Measurements from ENCODE around the gene TMOD1. TPM values are rescaled to one million over a fixed set of nuclear protein-coding genes. Genes with fewer than 3 reads are reported as not detected.
"Not testable (repeated sequence)": the region's sequence is repeated elsewhere in the genome, so short reads cannot be mapped to it uniquely, and the experiment has no call there.

TMOD1 gene
- polyA plus RNA-seq, 1 donor: 1.7 TPM

- no peak for DNase-seq
Observed at GRCh38 chr9:97594381-97594921, 93.0 kb downstream of the TMOD1 start.

GRCh38 chr9:97596906-97597305, 95.4 kb downstream of the TMOD1 start:
- no peak for DNase-seq

- DNase-seq: peak; percentile 77
Observed at GRCh38 chr9:97598461-97599288, 97.2 kb downstream of the TMOD1 start.

- DNase-seq: no peak
Observed at GRCh38 chr9:97599314-97599846, 97.9 kb downstream of the TMOD1 start.

GRCh38 chr9:97600531-97601227, 99.2 kb downstream of the TMOD1 start:
- no peak for DNase-seq

GRCh38 chr9:97601228-97601898, 99.9 kb downstream of the TMOD1 start:
- no peak for DNase-seq

GRCh38 chr9:97602430-97602829, 101.0 kb downstream of the TMOD1 start:
- DNase-seq: no peak

- DNase-seq: no peak
Observed at GRCh38 chr9:97604901-97605645, 103.6 kb downstream of the TMOD1 start.

- DNase-seq: peak; percentile 46
Observed at GRCh38 chr9:97615439-97616072, 114.1 kb downstream of the TMOD1 start.

GRCh38 chr9:97617939-97618416, 116.5 kb downstream of the TMOD1 start:
- no peak for DNase-seq

GRCh38 chr9:97620063-97620462, 118.6 kb downstream of the TMOD1 start:
- not testable (repeated sequence) for DNase-seq

- DNase-seq: not testable (repeated sequence)
Observed at GRCh38 chr9:97622483-97622882, 121.0 kb downstream of the TMOD1 start.

- DNase-seq: no peak
Observed at GRCh38 chr9:97623946-97624345, 122.5 kb downstream of the TMOD1 start.

- DNase-seq: no peak
Observed at GRCh38 chr9:97625620-97626019, 124.2 kb downstream of the TMOD1 start.

- DNase-seq: no peak
Observed at GRCh38 chr9:97627624-97628023, 126.2 kb downstream of the TMOD1 start.

GRCh38 chr9:97628668-97629067, 127.2 kb downstream of the TMOD1 start:
- no peak for DNase-seq

GRCh38 chr9:97629156-97629555, 127.7 kb downstream of the TMOD1 start:
- no peak for DNase-seq

- no peak for DNase-seq
Observed at GRCh38 chr9:97630591-97630990, 129.1 kb downstream of the TMOD1 start.

- peak; percentile 81 for DNase-seq
Observed at GRCh38 chr9:97632248-97632984, 130.9 kb downstream of the TMOD1 start.

All from left kidney (tissue), 2 donors.